Vagina (tissue), 2 donors: ENCODE measurements around the gene NOTCH3. TPM values are rescaled to one million over a fixed set of nuclear protein-coding genes. Genes with fewer than 3 reads are reported as not detected.

Source experiments
- DNase-seq, 2 donors: peaks; one replicate each; pipeline ENCODE4 v3.0.0-alpha.2; 2017; ENCODE audit errors: extremely low spot score in 2 of 2
- H3K27ac ChIP-seq: fragments of 200-600 bp; sonication (generic); one replicate; pipeline ENCODE4 v1.5.1; 2019
- H3K27me3 ChIP-seq: fragments of 200-600 bp; sonication (generic); one replicate; pipeline ENCODE4 v1.5.1; 2019
- H3K36me3 ChIP-seq, 2 donors: fragments of 200-600 bp; sonication (generic); one replicate each; pipeline ENCODE4 v1.5.1; 2017 to 2019
- H3K4me1 ChIP-seq: fragments of 200-600 bp; sonication (generic); one replicate; pipeline ENCODE4 v1.5.1; 2019
- H3K4me3 ChIP-seq, 2 donors: fragments of 200-600 bp; sonication (generic); 1 replicate in 1 of 2; 2 replicates in 1 of 2; pipeline ENCODE4 v1.5.1; 2016 to 2019
- H3K9me3 ChIP-seq: fragments of 200-600 bp; sonication (generic); one replicate; pipeline ENCODE4 v1.5.1; 2019
- POLR2A ChIP-seq, 2 donors: fragments of 450-650 bp; IDR thresholded peaks; one replicate each; pipeline ENCODE4 v1.6.1; 2017; ENCODE audit warnings: antibody characterized with exemption in 2 of 2, mild to moderate bottlenecking in 2 of 2, moderate library complexity in 2 of 2
- POLR2AphosphoS5 ChIP-seq, 2 donors: sonication (generic); formaldehyde crosslinking; IDR thresholded peaks; one replicate each; pipeline ENCODE4 v1.9.0; 2017; ENCODE audit warnings: antibody characterized with exemption in 2 of 2, mild to moderate bottlenecking in 2 of 2, low read depth in 1 of 2; ENCODE audit not compliant: insufficient read depth in 1 of 2
- intact Hi-C: fragments of 100-400 bp; cut with DNase I; formaldehyde crosslinking; loops from one replicate; pipeline ENCODE4 v1.15.1; 2023
- total RNA-seq: library from RNA; depleted of rRNA; stranded (reverse); fragments of >200 nt; gene quantifications from one replicate; pipeline ENCODE4 v1.2.3, GENCODE V29; 2016
- TF ChIP-seq, protein P1 (sequence below), 3 experiments: fragments of 450-650 bp in 2 of 3; fragments of 200-600 bp in 1 of 3; sonication (generic) in 1 of 3; IDR thresholded peaks; one replicate each; pipeline ENCODE4 v1.5.1; 2017 to 2019; ENCODE audit warnings: antibody characterized with exemption in 3 of 3, mild to moderate bottlenecking in 2 of 3, moderate library complexity in 2 of 3

The NOTCH3 gene
- total RNA-seq, 1 donor from 2014 or later, result 76.6 TPM

DNA sequence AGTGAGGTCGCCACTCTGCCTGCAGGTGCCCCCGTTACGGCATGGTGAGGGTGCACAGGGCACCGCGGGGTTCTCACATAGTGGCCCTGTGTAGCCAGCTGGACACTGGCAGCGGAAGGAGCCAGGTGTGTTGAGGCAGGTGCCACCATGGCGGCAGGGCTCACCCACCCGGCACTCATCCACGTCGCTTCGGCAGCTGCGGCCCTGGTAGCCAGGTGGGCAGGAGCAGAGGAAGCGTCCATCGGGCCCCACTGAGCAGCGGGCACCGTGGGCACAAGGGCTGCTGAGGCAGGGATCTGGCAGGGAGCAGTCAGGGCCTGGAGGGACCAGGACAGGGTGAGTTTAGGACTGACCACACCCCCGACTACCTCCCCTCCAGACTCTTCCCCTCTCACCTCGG lies 8.8 kb downstream of the NOTCH3 start:
- intact Hi-C loops, result no loop called here
- TF ChIP-seq POLR2A (IDR thresholded peaks at IDR 0.05) (no peak), POLR2AphosphoS5 (IDR thresholded peaks at IDR 0.05; ENCODE audit: insufficient read depth in 1 of 2, low read depth in 1 of 2) (no peak)
- TF ChIP-seq, protein P1, sequence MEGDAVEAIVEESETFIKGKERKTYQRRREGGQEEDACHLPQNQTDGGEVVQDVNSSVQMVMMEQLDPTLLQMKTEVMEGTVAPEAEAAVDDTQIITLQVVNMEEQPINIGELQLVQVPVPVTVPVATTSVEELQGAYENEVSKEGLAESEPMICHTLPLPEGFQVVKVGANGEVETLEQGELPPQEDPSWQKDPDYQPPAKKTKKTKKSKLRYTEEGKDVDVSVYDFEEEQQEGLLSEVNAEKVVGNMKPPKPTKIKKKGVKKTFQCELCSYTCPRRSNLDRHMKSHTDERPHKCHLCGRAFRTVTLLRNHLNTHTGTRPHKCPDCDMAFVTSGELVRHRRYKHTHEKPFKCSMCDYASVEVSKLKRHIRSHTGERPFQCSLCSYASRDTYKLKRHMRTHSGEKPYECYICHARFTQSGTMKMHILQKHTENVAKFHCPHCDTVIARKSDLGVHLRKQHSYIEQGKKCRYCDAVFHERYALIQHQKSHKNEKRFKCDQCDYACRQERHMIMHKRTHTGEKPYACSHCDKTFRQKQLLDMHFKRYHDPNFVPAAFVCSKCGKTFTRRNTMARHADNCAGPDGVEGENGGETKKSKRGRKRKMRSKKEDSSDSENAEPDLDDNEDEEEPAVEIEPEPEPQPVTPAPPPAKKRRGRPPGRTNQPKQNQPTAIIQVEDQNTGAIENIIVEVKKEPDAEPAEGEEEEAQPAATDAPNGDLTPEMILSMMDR (IDR thresholded peaks at IDR 0.05), result no peak
- H3K27ac ChIP-seq, result no peak overlapping the region

DNA sequence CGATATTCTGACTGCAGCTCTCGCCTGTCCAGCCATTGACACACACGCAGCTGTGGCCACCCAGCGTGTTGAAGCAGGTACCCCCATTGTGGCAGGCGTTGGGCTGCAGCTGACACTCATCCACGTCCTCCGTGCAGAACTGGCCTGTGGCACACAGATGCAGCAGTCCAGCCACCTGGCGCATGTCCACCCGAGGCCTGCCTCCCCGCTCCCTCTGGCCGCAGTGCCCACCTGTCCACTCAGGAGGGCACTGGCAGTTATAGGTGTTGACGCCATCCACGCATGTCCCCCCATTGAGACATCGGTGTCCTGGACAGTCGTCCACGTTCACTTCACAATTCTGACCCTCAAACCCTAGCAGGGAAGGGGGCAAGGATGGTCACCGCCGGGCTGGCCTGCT lies 9.3 kb downstream of the NOTCH3 start:
- Histone ChIP-seq H3K4me1 (peaks cover 23% of the 10 kb centered on the region), H3K36me3 (peaks cover 0 to 23% of the 10 kb centered on the region in 2 donors)
- intact Hi-C loops, result no loop called here

More for the DNA sequence above, 8.8 kb downstream of the NOTCH3 start:
- Histone ChIP-seq H3K36me3 (peaks cover 0 to 23% of the 10 kb centered on the region in 2 donors), H3K4me1 (peaks cover 28% of the 10 kb centered on the region), H3K27me3 (no peaks in the 10 kb centered on the region), H3K9me3 (no peaks in the 10 kb centered on the region), H3K4me3 (no peak overlapping the region)
- no peak for DNase-seq

DNA sequence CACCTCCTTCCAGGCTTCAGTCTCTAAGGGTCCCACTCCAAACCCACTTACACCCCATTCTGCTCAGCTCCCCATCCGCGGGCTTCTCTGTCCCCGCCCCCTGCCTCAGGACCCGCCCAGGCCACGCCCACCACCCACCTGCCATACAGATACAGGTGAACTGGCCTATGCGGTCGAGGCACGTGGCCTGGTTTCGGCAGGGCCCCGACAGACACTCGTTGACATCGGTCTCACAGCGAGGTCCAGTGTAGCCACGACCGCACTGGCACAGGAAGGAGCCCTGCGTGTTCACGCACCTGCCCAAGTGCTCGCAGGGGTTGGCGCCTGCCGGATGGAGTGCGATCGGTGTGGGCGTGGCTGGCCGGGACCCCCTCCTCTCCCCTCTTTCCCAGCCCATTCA lies 11.9 kb downstream of the NOTCH3 start:
- intact Hi-C loops, result no loop called here
- no peak overlapping the region for H3K27ac ChIP-seq
- TF ChIP-seq POLR2A (IDR thresholded peaks at IDR 0.05) (no peak), POLR2AphosphoS5 (IDR thresholded peaks at IDR 0.05; ENCODE audit: insufficient read depth in 1 of 2, low read depth in 1 of 2) (no peak)
- TF ChIP-seq, protein P1 (IDR thresholded peaks at IDR 0.05), result no peak
- H3K36me3 ChIP-seq, result peaks cover 0 to 23% of the 10 kb centered on the region in 2 donors
- H3K9me3 ChIP-seq, result no peaks in the 10 kb centered on the region
- no peak overlapping the region for H3K4me3 ChIP-seq
- H3K27me3 ChIP-seq, result no peaks in the 10 kb centered on the region
- no peaks in the 10 kb centered on the region for H3K4me1 ChIP-seq
- DNase-seq, result no peak

More for the DNA sequence above, 9.3 kb downstream of the NOTCH3 start:
- Histone ChIP-seq H3K9me3 (no peaks in the 10 kb centered on the region), H3K27me3 (no peaks in the 10 kb centered on the region), H3K27ac (no peak overlapping the region), H3K4me3 (no peak overlapping the region)
- DNase-seq, result no peak
- TF ChIP-seq, protein P1 (IDR thresholded peaks at IDR 0.05), result no peak
- TF ChIP-seq POLR2AphosphoS5 (IDR thresholded peaks at IDR 0.05; ENCODE audit: insufficient read depth in 1 of 2, low read depth in 1 of 2), result no peak

DNA sequence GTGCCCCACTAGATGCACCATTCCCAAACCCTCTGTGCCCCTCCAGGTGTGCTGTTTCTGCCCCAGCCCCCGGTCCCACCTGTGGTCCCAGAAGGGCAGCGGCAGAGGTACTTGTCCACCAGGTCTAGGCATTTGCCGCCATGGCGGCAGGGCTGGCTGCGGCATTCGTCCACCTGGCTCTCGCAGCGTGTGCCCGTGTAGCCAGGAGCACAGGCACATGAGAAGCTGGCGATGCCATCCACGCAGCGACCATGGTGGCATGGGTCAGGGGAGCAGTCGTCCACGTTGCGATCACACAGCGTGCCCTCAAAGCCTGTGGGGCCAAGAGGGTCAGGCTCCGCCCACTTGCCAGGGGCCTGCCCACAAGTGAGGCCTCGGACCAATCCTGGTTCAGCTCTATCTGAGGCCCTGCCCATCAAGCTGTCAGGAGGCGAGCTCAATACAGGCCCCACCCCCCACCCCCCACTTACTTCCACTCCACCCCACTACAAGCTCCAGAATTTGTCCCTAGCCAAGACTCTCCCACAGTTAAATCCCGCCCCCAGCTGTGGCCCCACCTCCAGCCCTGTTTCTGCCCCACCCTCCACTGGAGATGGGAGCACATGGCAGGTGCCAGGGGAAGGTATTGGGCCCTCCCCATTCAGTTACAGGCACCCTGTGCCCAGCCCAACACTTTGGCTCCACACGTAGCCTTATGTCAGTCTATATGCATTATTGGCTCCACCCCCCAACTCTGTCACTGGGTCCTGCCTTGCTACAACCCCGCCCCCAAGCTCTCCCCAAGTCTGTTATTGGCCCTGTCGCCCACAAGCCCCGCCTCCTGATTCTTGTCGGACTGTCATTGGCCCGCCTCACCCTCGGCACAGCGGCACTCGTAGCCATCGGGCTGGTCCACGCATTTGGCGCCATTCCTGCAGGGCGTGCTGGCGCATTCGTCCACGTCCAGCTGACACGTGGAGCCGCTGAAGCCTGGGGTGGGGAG lies 13.5 kb downstream of the NOTCH3 start:
- no peak overlapping the region for H3K27ac ChIP-seq
- intact Hi-C loops, result no loop called here
- H3K36me3 ChIP-seq, result peaks cover 0 to 19% of the 10 kb centered on the region in 2 donors
- H3K9me3 ChIP-seq, result no peaks in the 10 kb centered on the region
- peak in 1 of 2 donors; percentile 11 for TF ChIP-seq POLR2AphosphoS5 (IDR thresholded peaks at IDR 0.05; ENCODE audit: insufficient read depth in 1 of 2, low read depth in 1 of 2)
- TF ChIP-seq, protein P1 (IDR thresholded peaks at IDR 0.05), result no peak
- no peak overlapping the region for H3K4me3 ChIP-seq
- H3K27me3 ChIP-seq, result no peaks in the 10 kb centered on the region
- DNase-seq, result no peak
- no peaks in the 10 kb centered on the region for H3K4me1 ChIP-seq

- peaks cover 0 to 12% of the 10 kb centered on the region in 2 donors for H3K36me3 ChIP-seq
Measured at GRCh38 chr19:15185188-15185587, 15.6 kb downstream of the NOTCH3 start.

More at GRCh38 chr19:15185188-15185587, 15.6 kb downstream of the NOTCH3 start:
- Histone ChIP-seq H3K4me1 (no peaks in the 10 kb centered on the region), H3K4me3 (no peak overlapping the region), H3K9me3 (no peaks in the 10 kb centered on the region), H3K27ac (no peak overlapping the region), H3K27me3 (no peaks in the 10 kb centered on the region)
- TF ChIP-seq, protein P1 (IDR thresholded peaks at IDR 0.05), result no peak
- TF ChIP-seq POLR2AphosphoS5 (IDR thresholded peaks at IDR 0.05; ENCODE audit: insufficient read depth in 1 of 2, low read depth in 1 of 2) (no peak), POLR2A (IDR thresholded peaks at IDR 0.05) (no peak)
- intact Hi-C loops, result no loop called here
- no peak for DNase-seq
